HEK293 (cell line): ENCODE data around the gene NPPA.
A peak's percentile ranks its signal among the peaks of the same experiment; 100 is the strongest.

ENCODE experiments used
- CTCF ChIA-PET: fragments of 350-600 bp; formaldehyde crosslinking; extraction: SDS; loops from one replicate; lab custom pipeline; 2021; ENCODE audit warnings: antibody characterized with exemption; lab: Yijun Ruan, JAX
- POLR2A ChIA-PET: fragments of 300-600 bp; formaldehyde crosslinking; extraction: SDS; loops from one replicate; lab custom pipeline; 2020; ENCODE audit warnings: antibody characterized with exemption, inconsistent platforms; lab: Yijun Ruan, JAX
- H3K27ac ChIP-seq: fragments of 200-500 bp; sonication (Bioruptor generic); 2 replicates; pipeline ENCODE4 v1.5.1; 2014; ENCODE audit warnings: low read depth, low read length, control low read depth, inconsistent platforms; ENCODE audit errors: extremely low read depth
- H3K36me3 ChIP-seq, 2 experiments: fragments of 200-500 bp in 1 of 2; sonication (Bioruptor generic) in 1 of 2; 1 replicate in 1 of 2; 2 replicates in 1 of 2; pipeline ENCODE4 v1.5.1; 2014 to 2017; ENCODE audit warnings: inconsistent platforms in 2 of 2, low read length in 2 of 2; ENCODE audit not compliant: control insufficient read depth in 2 of 2, insufficient read depth in 1 of 2
- H3K4me1 ChIP-seq: fragments of 200-500 bp; sonication (Bioruptor generic); 2 replicates; pipeline ENCODE4 v1.5.1; 2014; ENCODE audit warnings: mild to moderate bottlenecking, low read length, inconsistent platforms; ENCODE audit not compliant: control insufficient read depth, insufficient read depth
- H3K4me3 ChIP-seq: 2 replicates; pipeline ENCODE4 v1.5.1; 2011; ENCODE audit warnings: low read depth, mild to moderate bottlenecking, control low read depth, low read length, moderate library complexity
- H3K9me3 ChIP-seq: fragments of 200-500 bp; sonication (Bioruptor generic); 2 replicates; pipeline ENCODE4 v1.5.1; 2014; ENCODE audit warnings: low read depth, low read length, inconsistent platforms; ENCODE audit not compliant: control insufficient read depth, insufficient read depth
- ZBTB17 ChIP-seq: fragments of 450-650 bp; formaldehyde crosslinking; IDR thresholded peaks from 2 replicates; pipeline ENCODE4 v1.5.1; 2016; ENCODE audit warnings: missing biosample characterization, missing genetic modification characterization
- ZFHX2 ChIP-seq: fragments of 450-650 bp; formaldehyde crosslinking; conservative IDR thresholded peaks from 2 replicates; pipeline ENCODE4 v1.5.1; 2016; ENCODE audit warnings: missing biosample characterization, missing genetic modification characterization
- ZIC2 ChIP-seq: fragments of 450-650 bp; formaldehyde crosslinking; IDR thresholded peaks from 2 replicates; pipeline ENCODE4 v1.5.1; 2016; ENCODE audit warnings: missing biosample characterization, missing genetic modification characterization
- ZNF138 ChIP-seq: fragments of 450-650 bp; formaldehyde crosslinking; IDR thresholded peaks from 2 replicates; pipeline ENCODE4 v1.5.1; 2016; ENCODE audit warnings: missing biosample characterization, missing genetic modification characterization, borderline replicate concordance
- ZNF157 ChIP-seq: fragments of 450-650 bp; formaldehyde crosslinking; IDR thresholded peaks from 2 replicates; pipeline ENCODE4 v1.5.1; 2016; ENCODE audit warnings: missing biosample characterization, missing genetic modification characterization
- ZNF2 ChIP-seq: fragments of 450-650 bp; formaldehyde crosslinking; IDR thresholded peaks from 2 replicates; pipeline ENCODE4 v1.5.1; 2016; ENCODE audit warnings: missing biosample characterization, missing genetic modification characterization
- ZNF433 ChIP-seq: fragments of 450-650 bp; formaldehyde crosslinking; IDR thresholded peaks from 2 replicates; pipeline ENCODE4 v1.5.1; 2016; ENCODE audit warnings: missing biosample characterization, missing genetic modification characterization, low read depth
- ZNF571 ChIP-seq: fragments of 450-650 bp; formaldehyde crosslinking; IDR thresholded peaks from 2 replicates; pipeline ENCODE4 v1.5.0; 2017; ENCODE audit warnings: missing biosample characterization, missing genetic modification characterization
- ZNF600 ChIP-seq: fragments of 450-650 bp; formaldehyde crosslinking; IDR thresholded peaks from 2 replicates; pipeline ENCODE4 v1.5.1; 2016; ENCODE audit warnings: missing biosample characterization, missing genetic modification characterization
- ZNF654 ChIP-seq: fragments of 450-650 bp; formaldehyde crosslinking; IDR thresholded peaks from 2 replicates; pipeline ENCODE4 v1.5.1; 2016; ENCODE audit warnings: low read depth, missing biosample characterization, missing genetic modification characterization
- ZNF660 ChIP-seq: fragments of 450-650 bp; IDR thresholded peaks from 2 replicates; pipeline ENCODE4 v1.5.1; 2018; ENCODE audit warnings: missing biosample characterization, mild to moderate bottlenecking, missing genetic modification characterization
- ZNF76 ChIP-seq: fragments of 450-650 bp; formaldehyde crosslinking; IDR thresholded peaks from 2 replicates; pipeline ENCODE4; 2016; ENCODE audit warnings: low read depth, missing biosample characterization, missing genetic modification characterization, borderline replicate concordance
- ZSCAN16 ChIP-seq: fragments of 450-650 bp; formaldehyde crosslinking; IDR thresholded peaks from 2 replicates; pipeline ENCODE4 v1.5.1; 2016; ENCODE audit warnings: missing biosample characterization, missing genetic modification characterization
- TF ChIP-seq, protein P1 (sequence below): fragments of 450-650 bp; formaldehyde crosslinking; IDR thresholded peaks from 2 replicates; pipeline ENCODE4 v1.5.1; 2016; ENCODE audit warnings: missing biosample characterization, missing genetic modification characterization
- TF ChIP-seq, protein P2 (sequence below): fragments of 450-650 bp; formaldehyde crosslinking; IDR thresholded peaks from 2 replicates; pipeline ENCODE4 v1.5.1; 2016; ENCODE audit warnings: missing biosample characterization, missing genetic modification characterization
- TF ChIP-seq, protein P3 (sequence below): fragments of 450-650 bp; formaldehyde crosslinking; IDR thresholded peaks from 2 replicates; pipeline ENCODE4 v1.5.1; 2016; ENCODE audit warnings: missing biosample characterization, missing genetic modification characterization
- TF ChIP-seq, protein P4 (sequence below): fragments of 450-650 bp; IDR thresholded peaks from 2 replicates; pipeline ENCODE4 v1.5.1; 2018; ENCODE audit warnings: missing biosample characterization, missing genetic modification characterization
- TF ChIP-seq, protein P5 (sequence below): fragments of 450-650 bp; formaldehyde crosslinking; IDR thresholded peaks from 2 replicates; pipeline ENCODE4 v1.5.1; 2016; ENCODE audit warnings: missing biosample characterization, missing genetic modification characterization

NPPA gene

DNA sequence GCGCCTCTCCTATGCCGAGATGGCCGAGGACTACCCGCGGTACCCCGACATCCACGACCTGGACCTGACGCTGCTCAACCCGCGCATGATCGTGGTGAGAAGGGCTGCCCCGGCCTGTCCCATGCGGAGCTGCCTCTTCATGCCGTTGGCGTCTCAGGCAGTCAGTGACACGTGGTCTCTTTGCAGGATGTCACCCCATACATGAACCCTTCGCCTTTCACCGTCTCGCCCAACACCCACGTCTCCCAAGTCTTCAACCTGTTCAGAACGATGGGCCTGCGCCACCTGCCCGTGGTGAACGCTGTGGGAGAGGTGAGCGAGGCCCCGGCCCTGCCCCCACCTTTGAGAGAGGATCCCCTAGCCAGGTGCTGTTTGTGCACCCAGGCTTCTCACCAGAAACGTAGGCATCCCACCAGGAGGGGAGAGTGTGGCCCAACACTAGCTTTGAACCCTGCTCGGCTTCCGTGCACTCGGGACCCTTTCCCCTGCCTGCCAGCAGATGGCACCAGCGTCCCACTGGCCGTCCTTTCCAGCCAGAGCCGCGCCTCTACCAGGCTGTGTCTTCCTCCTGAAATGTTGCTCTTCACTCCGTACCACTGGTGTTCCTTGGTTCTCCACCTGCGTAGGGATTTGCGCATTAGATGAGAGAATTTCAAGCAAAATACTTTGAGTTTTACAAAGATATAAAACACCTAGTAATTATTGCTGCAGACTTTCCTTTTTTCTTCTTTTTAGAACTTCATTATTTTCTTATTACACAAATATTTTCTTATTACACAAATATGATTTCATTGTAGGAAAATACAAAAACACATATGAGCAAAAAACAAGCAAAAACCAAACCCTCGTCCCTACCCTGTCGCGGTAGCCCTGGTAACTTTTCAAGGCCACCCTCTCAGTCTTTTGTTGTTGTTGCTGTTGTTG lies 9.0 kb downstream of the NPPA start:
- POLR2A ChIA-PET, result interaction anchor here (0.6 to 2.1 kb wide), 2 partner anchors 70 to 489 kb away, joined by 5 to 21 read pairs; no protein-coding TSS in a partner anchor
- CTCF ChIA-PET, result interaction anchor here (0.6 to 12.5 kb wide), 29 partner anchors 10 to 702 kb away, joined by 3 to 114 read pairs (median 3); no protein-coding TSS in a partner anchor
- Histone ChIP-seq H3K36me3 (peaks cover 5 to 97% of the 10 kb centered on the region in 2 experiments; a peak in 2 of 3 replicates), H3K4me1 (no peaks in the 10 kb centered on the region), H3K4me3 (no peak overlapping the region), H3K27ac (no peak overlapping the region), H3K9me3 (no peaks in the 10 kb centered on the region)
- TF ChIP-seq ZNF600 (tag by site-specific recombination) (peak; percentile 60; the same call in 1 of the 2 replicates), ZNF654 (tag by site-specific recombination) (peak; percentile 84), ZIC2 (tag by site-specific recombination) (no peak), ZNF660 (tag by site-specific recombination) (peak; percentile 68; the same call in 1 of the 2 replicates), ZNF571 (tag by site-specific recombination) (no peak), ZNF76 (no peak), ZSCAN16 (tag by site-specific recombination) (no peak), ZNF157 (tag by site-specific recombination) (no peak), ZNF433 (tag by site-specific recombination) (no peak), ZBTB17 (tag by site-specific recombination) (peak; percentile 51; the same call in 1 of the 2 replicates), ZFHX2 (tag by site-specific recombination) (0 out of 2 replicates have a peak, but pooled peaks have one; percentile 8), ZNF2 (tag by site-specific recombination) (peak; percentile 44; the same call in 1 of the 2 replicates), ZNF138 (tag by site-specific recombination) (no peak)
- TF ChIP-seq, protein P1, sequence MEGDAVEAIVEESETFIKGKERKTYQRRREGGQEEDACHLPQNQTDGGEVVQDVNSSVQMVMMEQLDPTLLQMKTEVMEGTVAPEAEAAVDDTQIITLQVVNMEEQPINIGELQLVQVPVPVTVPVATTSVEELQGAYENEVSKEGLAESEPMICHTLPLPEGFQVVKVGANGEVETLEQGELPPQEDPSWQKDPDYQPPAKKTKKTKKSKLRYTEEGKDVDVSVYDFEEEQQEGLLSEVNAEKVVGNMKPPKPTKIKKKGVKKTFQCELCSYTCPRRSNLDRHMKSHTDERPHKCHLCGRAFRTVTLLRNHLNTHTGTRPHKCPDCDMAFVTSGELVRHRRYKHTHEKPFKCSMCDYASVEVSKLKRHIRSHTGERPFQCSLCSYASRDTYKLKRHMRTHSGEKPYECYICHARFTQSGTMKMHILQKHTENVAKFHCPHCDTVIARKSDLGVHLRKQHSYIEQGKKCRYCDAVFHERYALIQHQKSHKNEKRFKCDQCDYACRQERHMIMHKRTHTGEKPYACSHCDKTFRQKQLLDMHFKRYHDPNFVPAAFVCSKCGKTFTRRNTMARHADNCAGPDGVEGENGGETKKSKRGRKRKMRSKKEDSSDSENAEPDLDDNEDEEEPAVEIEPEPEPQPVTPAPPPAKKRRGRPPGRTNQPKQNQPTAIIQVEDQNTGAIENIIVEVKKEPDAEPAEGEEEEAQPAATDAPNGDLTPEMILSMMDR (tag by site-specific recombination), result peak; percentile 95
- TF ChIP-seq, protein P2, sequence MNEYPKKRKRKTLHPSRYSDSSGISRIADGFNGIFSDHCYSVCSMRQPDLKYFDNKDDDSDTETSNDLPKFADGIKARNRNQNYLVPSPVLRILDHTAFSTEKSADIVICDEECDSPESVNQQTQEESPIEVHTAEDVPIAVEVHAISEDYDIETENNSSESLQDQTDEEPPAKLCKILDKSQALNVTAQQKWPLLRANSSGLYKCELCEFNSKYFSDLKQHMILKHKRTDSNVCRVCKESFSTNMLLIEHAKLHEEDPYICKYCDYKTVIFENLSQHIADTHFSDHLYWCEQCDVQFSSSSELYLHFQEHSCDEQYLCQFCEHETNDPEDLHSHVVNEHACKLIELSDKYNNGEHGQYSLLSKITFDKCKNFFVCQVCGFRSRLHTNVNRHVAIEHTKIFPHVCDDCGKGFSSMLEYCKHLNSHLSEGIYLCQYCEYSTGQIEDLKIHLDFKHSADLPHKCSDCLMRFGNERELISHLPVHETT (tag by site-specific recombination), result no peak
- TF ChIP-seq, protein P3, sequence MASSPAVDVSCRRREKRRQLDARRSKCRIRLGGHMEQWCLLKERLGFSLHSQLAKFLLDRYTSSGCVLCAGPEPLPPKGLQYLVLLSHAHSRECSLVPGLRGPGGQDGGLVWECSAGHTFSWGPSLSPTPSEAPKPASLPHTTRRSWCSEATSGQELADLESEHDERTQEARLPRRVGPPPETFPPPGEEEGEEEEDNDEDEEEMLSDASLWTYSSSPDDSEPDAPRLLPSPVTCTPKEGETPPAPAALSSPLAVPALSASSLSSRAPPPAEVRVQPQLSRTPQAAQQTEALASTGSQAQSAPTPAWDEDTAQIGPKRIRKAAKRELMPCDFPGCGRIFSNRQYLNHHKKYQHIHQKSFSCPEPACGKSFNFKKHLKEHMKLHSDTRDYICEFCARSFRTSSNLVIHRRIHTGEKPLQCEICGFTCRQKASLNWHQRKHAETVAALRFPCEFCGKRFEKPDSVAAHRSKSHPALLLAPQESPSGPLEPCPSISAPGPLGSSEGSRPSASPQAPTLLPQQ (tag by site-specific recombination), result 0 out of 2 replicates have a peak, but pooled peaks have one; percentile 20
- TF ChIP-seq, protein P4, sequence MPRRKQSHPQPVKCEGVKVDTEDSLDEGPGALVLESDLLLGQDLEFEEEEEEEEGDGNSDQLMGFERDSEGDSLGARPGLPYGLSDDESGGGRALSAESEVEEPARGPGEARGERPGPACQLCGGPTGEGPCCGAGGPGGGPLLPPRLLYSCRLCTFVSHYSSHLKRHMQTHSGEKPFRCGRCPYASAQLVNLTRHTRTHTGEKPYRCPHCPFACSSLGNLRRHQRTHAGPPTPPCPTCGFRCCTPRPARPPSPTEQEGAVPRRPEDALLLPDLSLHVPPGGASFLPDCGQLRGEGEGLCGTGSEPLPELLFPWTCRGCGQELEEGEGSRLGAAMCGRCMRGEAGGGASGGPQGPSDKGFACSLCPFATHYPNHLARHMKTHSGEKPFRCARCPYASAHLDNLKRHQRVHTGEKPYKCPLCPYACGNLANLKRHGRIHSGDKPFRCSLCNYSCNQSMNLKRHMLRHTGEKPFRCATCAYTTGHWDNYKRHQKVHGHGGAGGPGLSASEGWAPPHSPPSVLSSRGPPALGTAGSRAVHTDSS (tag by site-specific recombination), result no peak
- TF ChIP-seq, protein P5, sequence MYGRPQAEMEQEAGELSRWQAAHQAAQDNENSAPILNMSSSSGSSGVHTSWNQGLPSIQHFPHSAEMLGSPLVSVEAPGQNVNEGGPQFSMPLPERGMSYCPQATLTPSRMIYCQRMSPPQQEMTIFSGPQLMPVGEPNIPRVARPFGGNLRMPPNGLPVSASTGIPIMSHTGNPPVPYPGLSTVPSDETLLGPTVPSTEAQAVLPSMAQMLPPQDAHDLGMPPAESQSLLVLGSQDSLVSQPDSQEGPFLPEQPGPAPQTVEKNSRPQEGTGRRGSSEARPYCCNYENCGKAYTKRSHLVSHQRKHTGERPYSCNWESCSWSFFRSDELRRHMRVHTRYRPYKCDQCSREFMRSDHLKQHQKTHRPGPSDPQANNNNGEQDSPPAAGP, result peak; percentile 71
